GM19468 (cell line): ENCODE results near the gene MPND.
"Not testable (repeated sequence)": the region's sequence is repeated elsewhere in the genome, so short reads cannot be mapped to it uniquely, and the experiment has no call there.

Source experiments
- ATAC-seq: cut with Tn5 transposase; IDR thresholded peaks from one replicate; pipeline ENCODE4 v1.9.1; 2021; ENCODE audit warnings: mild to moderate bottlenecking, moderate library complexity, moderate number of reproducible peaks; ENCODE audit not compliant: unreplicated experiment; ENCODE audit errors: extremely low read depth

Gene MPND

DNA sequence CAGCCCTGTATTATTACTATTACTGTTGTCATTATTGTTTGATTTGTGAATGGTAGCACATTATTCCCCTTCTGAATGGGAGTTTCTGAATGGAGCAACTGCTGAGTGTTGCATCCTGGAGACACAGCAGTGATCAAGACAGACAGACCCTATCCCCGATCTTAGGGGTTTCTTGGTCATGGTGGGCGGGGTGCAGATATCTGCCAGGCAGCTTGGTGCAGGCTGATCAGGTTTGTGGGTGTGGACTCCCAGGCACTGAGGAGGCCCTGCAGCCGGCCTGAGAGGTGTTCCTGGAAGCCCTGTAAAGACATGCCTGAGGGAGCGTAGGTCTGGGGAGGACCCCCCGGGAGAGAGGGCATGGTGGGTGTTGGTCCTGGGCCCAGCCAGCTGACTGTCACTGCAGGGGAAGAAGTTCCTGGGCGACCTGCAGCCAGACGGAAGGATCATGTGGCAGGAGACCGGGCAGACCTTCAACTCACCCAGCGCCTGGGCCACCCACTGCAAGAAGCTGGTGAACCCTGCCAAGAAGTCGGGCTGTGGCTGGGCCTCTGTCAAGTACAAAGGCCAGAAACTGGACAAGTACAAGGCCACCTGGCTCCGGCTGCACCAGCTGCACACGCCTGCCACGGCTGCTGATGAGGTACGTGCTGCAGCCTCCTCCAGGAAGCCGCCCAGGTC is 2.1 kb downstream of the MPND start:
- no peak for ATAC-seq

DNA sequence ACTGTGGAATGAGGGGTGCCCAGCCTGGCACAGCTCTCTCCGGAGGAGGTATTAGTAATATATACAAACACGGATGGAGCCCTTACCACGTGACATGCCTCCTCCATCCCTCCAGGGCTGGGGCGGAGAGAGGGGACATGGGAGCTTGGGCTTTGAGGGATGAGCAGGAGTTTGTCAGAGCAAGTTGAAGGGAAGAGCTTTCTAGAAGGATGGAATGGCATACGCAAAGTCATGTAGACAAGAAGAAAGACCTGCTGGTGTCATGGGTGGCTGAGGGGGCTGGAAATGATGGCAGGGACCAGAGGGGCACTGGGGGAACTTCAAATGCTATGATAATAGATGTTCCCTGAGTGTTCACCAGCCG is 2.6 kb downstream of the MPND start:
- no peak for ATAC-seq

DNA sequence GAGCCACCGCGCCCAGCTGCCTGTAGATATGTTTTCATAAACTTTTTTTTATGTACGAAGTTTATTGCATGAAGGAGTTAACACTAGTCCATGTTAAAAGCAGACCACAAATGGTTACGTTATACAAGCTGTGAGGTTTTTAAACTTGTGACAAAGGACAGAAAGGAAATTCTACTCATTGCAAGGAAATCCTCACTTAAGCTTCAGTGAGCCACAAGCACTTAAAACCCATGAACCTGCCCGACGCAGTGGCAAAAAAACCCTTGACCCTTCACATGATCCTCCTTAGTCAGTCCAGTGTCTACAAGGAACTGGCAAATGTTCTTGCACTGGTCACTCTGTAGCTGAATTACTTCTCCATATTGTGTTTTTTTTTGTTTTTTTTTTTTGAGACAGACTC is 4.2 kb downstream of the MPND start:
- no peak for ATAC-seq

DNA sequence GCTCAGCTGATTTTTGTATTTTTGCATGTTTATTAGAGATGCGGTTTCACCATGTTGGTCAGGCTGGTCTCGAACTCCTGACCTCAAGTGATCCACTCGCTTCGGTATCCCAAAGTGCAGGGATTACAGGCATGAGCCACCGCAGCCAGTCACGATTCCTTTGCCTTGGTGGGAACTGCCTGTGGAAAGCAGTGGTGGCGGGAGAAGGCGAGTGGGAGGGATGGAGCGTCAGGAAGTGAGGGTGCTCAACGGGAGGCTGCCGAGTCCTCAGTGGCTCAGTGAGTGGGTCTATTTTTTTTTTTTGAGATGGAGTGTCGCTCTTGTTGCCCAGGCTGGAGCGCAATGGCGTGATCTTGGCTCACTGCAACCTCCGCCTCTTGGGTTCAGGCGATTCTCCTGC is 5.9 kb downstream of the MPND start:
- not testable (repeated sequence) for ATAC-seq

DNA sequence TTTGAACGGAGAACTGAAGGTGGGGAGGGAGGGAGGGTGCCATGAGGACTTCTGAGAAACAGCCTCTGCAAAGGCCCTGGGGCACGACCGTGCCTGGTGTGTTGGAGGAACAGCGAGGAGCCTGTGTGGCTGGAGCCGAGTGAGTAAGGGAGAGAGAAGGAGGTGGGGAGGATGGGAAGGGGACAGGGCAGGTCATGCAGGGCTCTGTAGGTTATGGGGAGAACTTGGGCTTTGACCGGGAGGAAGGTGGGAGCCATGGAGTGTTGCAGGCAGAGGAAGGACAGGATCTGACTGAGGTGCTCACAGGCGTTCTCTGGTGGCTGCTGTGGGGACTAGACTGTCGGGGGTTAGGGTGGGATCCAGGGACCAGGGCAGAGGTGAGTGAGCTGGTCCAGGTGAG is 6.7 kb downstream of the MPND start:
- ATAC-seq, result no peak

DNA sequence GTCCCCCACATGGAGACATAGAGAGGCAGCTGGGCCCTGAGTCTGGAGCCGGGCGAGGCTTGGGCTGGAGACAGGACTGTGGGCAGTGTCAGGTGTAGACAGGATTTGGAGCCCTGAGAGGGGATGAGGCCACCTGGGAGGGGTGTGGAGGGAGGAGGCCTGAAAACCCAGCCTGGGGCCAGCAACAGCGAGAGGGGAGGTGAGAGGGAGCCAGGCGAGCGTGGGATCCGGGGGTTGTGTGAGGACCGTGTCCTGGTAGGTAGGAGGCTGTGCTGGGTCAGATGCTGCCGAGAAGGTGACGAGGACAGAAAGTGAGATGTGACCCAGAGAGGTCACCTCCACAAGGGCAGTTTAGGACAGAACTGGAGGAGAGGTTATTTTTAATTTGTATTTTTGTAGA is 7.4 kb downstream of the MPND start:
- ATAC-seq, result no peak

DNA sequence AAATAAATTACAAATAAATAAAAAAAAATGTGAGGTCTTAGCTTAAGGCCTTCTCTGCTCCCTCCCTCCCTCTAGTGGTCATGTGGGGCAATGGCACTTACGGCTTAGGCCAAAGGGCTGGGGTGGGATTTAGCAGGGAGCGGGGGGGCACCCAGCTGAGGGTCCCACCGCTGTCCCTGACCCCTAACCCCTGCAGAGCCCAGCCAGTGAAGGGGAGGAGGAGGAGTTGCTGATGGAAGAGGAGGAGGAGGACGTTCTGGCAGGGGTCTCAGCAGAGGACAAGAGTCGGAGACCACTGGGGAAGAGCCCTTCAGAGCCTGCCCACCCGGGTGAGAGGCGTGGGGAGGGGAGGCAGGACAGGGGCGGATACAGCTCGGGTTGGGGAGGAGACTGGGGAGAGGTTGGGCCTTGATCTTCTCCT is 9.3 kb downstream of the MPND start:
- ATAC-seq, result no peak

DNA sequence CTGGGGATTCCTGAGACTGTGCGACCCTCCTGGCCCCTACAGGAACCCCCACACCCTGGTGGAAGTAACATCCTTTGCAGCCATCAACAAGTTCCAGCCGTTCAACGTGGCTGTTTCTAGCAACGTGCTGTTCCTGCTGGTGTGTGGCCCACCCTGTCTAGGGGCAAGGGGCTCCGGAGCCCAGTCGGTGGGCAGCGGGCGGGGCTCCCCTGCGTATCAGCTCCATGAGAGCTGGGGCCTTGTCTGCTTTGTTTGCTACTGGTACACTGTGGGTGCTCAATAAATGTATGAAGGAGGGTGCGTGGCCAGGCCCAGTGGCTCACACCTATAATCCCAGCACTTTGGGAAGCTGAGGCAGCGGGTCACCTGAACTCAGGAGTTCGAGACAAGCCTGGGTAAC is 10.9 kb downstream of the MPND start:
- no peak for ATAC-seq

DNA sequence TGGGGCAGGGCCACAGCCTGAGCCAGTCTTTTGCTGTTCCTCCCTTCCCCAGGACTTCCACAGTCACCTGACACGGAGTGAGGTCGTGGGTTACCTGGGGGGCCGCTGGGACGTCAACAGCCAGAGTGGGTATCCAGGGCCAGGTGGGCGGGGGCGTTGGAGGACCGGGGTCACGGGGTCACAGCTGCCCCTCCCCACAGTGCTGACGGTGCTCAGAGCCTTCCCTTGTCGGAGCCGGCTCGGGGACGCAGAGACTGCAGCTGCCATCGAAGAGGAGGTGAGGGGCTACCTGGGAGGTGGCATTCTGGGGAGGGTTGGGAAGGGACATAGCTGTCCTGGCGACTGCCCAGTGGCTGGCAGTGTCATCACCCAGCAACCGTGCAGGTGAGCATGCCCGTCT is 11.5 kb downstream of the MPND start:
- ATAC-seq, result no peak

DNA sequence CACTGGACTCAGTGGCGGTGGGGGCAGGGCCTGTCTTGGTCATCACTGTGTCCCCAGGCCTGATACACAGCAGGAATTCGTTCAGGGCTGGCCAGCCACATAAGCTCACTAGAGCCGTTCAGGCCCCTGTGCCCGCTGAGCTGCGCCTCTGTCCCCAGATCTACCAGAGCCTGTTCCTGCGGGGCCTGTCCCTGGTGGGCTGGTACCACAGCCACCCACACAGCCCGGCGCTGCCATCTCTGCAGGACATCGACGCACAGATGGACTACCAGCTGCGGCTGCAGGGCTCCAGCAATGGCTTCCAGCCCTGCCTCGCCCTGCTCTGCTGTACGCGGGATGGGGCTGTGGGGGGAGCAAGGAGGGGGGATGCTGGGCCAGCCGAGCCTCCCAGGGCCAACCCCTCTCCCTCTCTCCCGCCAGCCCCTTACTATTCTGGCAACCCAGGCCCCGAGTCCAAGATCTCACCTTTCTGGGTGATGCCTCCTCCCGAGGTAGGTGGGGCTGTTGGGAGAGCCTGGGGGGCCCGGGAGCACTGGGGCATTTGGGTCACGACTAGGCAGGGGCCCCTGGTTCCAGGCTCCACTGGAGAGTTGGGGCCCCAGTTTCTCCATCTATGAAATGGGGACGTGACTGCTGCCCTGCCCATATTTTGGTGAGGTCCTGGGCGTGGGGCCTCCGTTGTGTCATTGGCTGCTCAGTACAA is 13.9 kb downstream of the MPND start:
- no peak for ATAC-seq

DNA sequence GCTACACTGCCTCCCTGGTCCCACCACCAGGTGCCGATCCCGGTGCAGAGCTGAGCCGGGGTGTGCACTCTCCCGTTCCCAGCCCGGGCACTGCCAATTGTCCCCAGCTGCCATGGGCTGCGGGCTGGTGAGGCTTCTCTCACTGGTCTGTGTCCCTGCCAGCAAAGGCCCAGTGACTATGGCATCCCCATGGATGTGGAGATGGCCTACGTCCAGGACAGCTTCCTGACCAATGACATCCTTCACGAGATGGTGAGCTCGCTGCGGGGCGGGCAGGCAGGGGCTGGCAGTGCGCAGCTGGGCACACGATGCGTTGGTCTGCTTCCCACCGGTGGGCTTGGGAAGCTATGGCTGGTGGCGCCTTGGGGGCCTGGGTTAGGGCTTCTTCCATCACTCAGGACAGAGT is 14.6 kb downstream of the MPND start:
- no peak for ATAC-seq

DNA sequence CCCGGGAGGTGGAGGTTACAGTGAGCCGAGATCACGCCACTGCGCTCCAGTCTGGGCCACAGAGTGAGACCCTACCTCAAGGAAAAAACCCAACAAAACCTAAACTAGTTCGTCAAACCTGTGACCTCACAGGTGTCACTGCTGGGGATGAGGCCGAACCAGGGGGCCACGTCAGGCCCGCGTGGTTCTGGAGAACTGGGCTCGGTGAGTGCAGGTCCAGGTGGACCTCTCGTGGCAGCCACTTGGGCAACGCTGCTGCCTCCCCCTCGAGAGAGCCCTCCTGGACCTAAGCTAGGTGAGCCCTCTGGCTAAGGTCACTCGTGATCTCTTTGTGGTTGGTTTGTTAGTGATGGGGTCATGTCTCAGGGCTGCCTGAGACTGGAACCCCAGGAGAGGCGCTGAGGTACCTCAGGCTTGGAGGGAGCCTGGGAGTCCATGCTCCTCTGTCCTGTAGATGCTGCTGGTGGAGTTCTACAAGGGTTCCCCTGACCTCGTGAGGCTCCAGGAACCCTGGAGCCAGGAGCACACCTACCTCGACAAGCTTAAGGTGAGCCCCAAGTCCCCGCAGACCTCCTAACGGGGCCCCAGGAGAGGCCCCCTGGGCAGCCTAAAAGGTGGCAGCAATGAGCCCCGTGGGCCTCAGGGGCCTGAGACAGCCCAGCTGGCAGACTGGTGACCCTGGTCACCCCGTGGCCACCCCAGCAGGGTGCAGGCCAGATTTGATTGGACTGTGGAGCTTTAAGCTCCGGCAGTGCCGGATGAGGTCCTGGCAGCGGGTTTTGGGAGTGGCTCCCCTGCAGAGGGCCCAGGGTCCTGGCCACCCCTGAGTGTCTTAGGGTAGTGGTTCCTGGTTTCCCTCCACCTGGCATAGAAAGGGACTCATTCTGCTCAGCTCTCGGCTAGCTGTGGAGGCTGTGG is 15.6 kb downstream of the MPND start:
- ATAC-seq, result no peak

DNA sequence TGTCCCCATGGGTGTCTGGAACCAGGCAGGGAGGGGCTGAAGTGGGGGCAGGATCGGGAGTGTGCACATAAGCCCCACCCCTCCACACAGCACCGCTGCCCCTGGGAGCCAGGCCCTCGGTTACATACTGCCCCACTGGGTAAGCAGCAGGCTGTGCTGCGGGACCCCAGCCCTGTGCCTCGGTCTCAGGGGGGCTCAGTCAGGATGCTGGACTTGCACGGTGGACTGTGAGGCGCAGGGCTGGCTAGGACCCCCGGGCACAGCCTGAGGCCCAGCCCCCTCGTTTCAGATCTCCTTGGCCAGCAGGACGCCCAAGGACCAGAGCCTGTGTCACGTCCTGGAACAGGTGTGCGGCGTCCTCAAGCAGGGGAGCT is 16.3 kb downstream of the MPND start:
- ATAC-seq, result no peak

DNA sequence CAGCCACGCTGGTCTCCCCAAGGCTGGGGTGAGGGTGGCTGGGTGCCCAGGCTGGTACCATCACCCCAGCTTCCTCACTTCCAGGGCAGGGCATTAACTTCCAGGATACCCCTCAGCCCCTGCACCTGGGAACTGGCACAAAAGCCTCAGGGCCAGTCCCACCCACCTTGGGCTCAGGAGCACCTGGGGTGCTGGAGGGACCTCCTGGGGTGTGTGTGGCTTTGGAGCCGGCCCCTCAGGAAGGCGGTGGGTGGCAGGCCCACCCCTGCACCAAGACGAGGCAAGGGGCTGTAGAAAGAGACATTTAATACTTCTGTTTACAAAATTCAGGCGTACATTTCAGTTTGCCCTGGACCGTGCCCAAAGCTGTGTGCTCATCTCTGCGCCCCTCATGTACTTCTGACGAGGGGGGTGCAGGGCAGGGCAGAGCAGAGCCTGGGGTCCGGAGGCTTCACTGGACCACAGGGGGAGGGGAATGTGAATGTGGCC is 16.8 kb downstream of the MPND start:
- ATAC-seq, result no peak

DNA sequence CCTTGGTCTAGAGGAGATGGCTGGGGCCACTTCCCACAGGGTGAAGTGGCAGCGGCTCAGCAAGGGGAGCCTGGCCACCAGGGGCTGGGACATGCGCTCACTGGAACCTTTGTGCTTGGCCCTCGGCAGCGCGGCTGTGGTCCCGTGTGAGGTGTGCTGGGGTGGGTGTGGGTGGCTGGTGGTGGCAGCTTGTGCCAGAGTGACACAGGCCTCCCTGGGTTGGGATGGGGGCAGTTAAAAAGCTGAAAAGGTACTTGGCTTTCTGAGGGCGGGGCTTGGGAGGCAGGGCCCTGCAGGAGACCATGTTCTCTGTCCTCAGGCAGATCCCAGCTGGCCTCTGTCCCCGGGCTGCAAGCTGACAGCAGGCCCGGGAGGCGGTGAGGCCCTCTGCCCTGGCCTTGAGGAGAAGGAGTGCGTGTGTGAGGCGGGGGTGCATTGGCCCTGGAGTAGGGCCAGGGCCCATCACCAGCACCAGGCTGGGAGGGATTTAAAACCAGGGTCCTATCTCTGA is 17.3 kb downstream of the MPND start:
- ATAC-seq, result no peak

DNA sequence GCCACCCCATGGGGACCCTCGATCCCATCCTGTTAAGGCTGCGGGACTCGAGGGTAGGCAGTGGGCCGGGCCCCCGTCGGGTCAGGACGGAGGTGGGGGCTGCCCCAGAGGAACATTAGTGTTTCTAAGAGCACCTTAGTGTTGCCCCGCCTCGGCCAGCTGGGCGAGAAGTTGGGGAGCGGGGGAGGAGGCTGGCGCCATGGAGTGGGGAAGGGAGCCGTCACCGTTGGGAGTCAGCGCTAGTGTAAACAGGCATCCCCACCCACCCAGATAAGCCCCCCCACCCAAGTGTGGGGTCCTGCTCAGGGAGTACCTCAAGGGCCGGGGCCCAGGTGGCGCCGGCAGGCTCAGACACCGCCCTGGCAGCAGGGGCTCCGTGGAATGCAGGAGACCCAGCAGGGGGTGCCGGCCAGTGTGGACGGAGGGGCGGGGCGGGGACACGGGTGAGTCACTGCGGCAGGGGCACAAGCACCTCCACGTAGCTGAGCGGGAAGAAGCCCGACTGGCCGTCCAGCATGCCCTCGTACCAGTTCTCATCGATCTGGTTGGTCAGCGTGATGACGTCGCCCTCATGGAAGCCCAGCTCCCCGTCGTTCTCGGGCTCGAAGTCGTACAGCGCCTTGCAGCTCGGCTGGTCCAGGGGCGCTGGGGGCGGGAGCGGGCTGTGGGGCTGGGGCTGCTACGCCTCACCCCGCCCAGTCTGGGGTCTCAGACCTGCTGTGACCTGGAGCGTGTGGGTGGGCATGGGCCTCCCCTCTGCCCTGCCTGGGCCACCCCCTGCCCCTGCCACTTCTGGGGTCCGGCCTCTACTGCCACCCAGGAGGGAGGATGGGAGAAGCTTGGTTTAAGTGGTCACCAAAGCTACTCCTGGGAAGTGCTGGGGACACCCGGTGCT is 18.0 kb downstream of the MPND start:
- no peak for ATAC-seq

DNA sequence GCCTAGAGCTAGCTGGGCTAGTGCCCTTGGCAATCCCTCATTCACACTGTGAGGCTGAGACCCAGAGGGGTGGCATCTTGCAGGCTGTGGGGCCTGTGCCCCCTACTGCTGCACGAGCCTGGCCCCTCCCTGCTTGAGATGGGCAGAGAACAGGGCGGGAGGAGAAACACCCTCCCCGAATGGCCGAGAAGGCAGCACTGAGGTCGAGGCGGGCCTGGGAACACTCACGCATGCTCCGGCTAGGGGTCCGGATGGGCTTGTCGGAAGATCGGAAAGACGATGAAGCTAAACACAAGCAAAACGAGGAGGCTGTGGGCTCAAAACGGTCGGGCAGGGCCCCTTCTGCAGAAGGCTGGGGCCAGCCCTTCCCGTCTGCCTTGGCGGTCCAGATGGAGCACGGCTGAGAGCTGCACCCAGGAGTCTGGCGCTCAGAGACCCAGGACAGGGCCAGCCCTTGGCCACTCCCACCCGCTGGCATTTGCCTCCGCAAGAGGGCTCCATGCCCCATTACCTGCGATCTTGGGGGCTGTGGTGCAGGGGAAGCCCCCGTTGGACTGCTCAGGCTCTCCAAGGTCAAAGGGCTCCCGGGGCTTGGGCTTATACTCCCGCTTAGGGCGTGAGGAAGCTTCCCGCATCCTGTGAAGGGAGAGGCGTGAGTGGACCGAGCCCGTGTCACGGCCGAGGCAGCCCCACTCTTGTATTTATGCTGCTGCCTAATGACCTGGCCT is 18.9 kb downstream of the MPND start:
- no peak for ATAC-seq

DNA sequence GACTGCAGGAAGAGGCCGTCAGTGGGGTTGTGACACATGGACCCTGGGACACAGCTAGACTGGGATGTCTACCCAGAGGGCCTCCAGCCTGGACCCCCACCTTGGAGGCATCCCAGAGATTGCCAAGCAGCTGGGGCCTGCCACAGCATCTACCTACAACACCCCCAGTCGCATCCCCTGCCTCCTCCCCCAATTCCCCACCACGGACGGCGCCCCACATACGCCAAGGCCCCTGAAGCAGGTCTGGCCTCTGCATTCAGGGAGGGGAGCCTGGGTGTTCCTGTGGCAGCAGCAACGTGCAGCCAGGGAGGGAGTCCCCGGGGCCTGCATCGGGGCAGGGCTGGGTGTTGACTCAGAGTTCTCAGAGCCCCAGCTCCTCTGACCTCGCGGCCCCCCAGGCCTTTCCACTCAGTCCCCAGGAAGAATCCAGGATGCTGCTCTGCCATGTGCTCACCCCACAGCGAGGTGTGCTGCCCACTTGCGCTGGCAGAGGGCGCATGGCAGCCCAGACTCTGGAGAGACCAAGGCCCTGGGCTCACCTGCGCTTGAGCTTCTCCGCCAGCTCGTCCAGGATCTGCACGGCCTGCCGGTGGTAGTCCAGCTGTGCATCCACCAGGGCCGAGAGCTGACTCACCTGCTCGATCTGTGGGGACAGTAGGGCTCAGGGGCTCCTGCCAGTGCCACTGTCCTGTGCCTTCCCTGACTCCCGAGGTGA is 19.6 kb downstream of the MPND start:
- no peak for ATAC-seq
